ENCODE measurements around the gene OPRM1. TPM values are rescaled to one million over a fixed set of nuclear protein-coding genes. Genes with fewer than 3 reads are reported as not detected.
A peak's percentile ranks its signal among the peaks of the same experiment; 100 is the strongest.

The OPRM1 gene
- total and polyA plus RNA-seq, 9 donors = 0.11 to 0.22 TPM; not detected in 7

- DNase-seq = no peak
- H3K9me3 ChIP-seq (replicated peaks; ENCODE audit: control insufficient read depth, low read depth, low read length) = no peaks in the 10 kb centered on the region
- H3K27me3 ChIP-seq (ENCODE audit: control insufficient read depth, insufficient read depth, low read length) = no peaks in the 10 kb centered on the region
- H3K27ac ChIP-seq (ENCODE audit: low read length) = no peak overlapping the region
- no peak overlapping the region for H3K4me3 ChIP-seq (ENCODE audit: low read length)
- H3K36me3 ChIP-seq (ENCODE audit: control insufficient read depth, insufficient read depth, low read length) = no peaks in the 10 kb centered on the region
- 84% methylated on average over 5 of the region's 6 CpGs for WGBS (ENCODE audit: insufficient coverage)
- no peaks in the 10 kb centered on the region for H3K4me1 ChIP-seq (ENCODE audit: control insufficient read depth, insufficient read depth, low read length)
Measured at GRCh38 chr6:154139892-154140291, 100.9 kb downstream of the OPRM1 start.

GRCh38 chr6:154140743-154141142, 101.7 kb downstream of the OPRM1 start:
- Histone ChIP-seq H3K36me3 (ENCODE audit: control insufficient read depth, insufficient read depth, low read length) (no peaks in the 10 kb centered on the region), H3K4me1 (ENCODE audit: control insufficient read depth, insufficient read depth, low read length) (no peaks in the 10 kb centered on the region), H3K27ac (ENCODE audit: low read length) (no peak overlapping the region), H3K27me3 (ENCODE audit: control insufficient read depth, insufficient read depth, low read length) (no peaks in the 10 kb centered on the region), H3K9me3 (replicated peaks; ENCODE audit: control insufficient read depth, low read depth, low read length) (no peaks in the 10 kb centered on the region), H3K4me3 (ENCODE audit: low read length) (no peak overlapping the region)
- DNase-seq = no peak
- 83% methylated on average over 2 of the region's 2 CpGs for WGBS (ENCODE audit: insufficient coverage)

GRCh38 chr6:154143753-154144152, 104.7 kb downstream of the OPRM1 start:
- no peak overlapping the region for H3K4me3 ChIP-seq (ENCODE audit: low read length)
- no peaks in the 10 kb centered on the region for H3K9me3 ChIP-seq (replicated peaks; ENCODE audit: control insufficient read depth, low read depth, low read length)
- DNase-seq = no peak
- H3K27ac ChIP-seq (ENCODE audit: low read length) = no peak overlapping the region
- H3K4me1 ChIP-seq (ENCODE audit: control insufficient read depth, insufficient read depth, low read length) = no peaks in the 10 kb centered on the region
- no peaks in the 10 kb centered on the region for H3K36me3 ChIP-seq (ENCODE audit: control insufficient read depth, insufficient read depth, low read length)
- H3K27me3 ChIP-seq (ENCODE audit: control insufficient read depth, insufficient read depth, low read length) = no peaks in the 10 kb centered on the region
- no CpG with 5 or more reads among the region's 1 CpG for WGBS (ENCODE audit: insufficient coverage)

GRCh38 chr6:154154389-154154967, 115.4 kb downstream of the OPRM1 start:
- peak; percentile 83 for DNase-seq
- no peak overlapping the region for H3K4me3 ChIP-seq (ENCODE audit: low read length)
- H3K9me3 ChIP-seq (replicated peaks; ENCODE audit: control insufficient read depth, low read depth, low read length) = no peaks in the 10 kb centered on the region
- no CpG with 5 or more reads among the region's 6 CpGs for WGBS (ENCODE audit: insufficient coverage)
- H3K27ac ChIP-seq (ENCODE audit: low read length) = no peak overlapping the region
- no peaks in the 10 kb centered on the region for H3K36me3 ChIP-seq (ENCODE audit: control insufficient read depth, insufficient read depth, low read length)
- peaks cover 10% of the 10 kb centered on the region for H3K4me1 ChIP-seq (ENCODE audit: control insufficient read depth, insufficient read depth, low read length)
- peaks cover 2% of the 10 kb centered on the region for H3K27me3 ChIP-seq (ENCODE audit: control insufficient read depth, insufficient read depth, low read length)

GRCh38 chr6:154156135-154156896, 117.3 kb downstream of the OPRM1 start:
- H3K27ac ChIP-seq (ENCODE audit: low read length) = no peak overlapping the region
- H3K4me1 ChIP-seq (ENCODE audit: control insufficient read depth, insufficient read depth, low read length) = peaks cover 10% of the 10 kb centered on the region
- peak; percentile 43 for DNase-seq
- H3K9me3 ChIP-seq (replicated peaks; ENCODE audit: control insufficient read depth, low read depth, low read length) = no peaks in the 10 kb centered on the region
- H3K36me3 ChIP-seq (ENCODE audit: control insufficient read depth, insufficient read depth, low read length) = no peaks in the 10 kb centered on the region
- whole genome bisulfite sequencing (ENCODE audit: insufficient coverage) = 57% methylated on average over 5 of the region's 11 CpGs
- no peak overlapping the region for H3K4me3 ChIP-seq (ENCODE audit: low read length)
- H3K27me3 ChIP-seq (ENCODE audit: control insufficient read depth, insufficient read depth, low read length) = peaks cover 2% of the 10 kb centered on the region

GRCh38 chr6:154157082-154157481, 118.0 kb downstream of the OPRM1 start:
- DNase-seq = peak; percentile 29
- no peak overlapping the region for H3K27ac ChIP-seq (ENCODE audit: low read length)
- H3K9me3 ChIP-seq (replicated peaks; ENCODE audit: control insufficient read depth, low read depth, low read length) = no peaks in the 10 kb centered on the region
- no peaks in the 10 kb centered on the region for H3K36me3 ChIP-seq (ENCODE audit: control insufficient read depth, insufficient read depth, low read length)
- no peak overlapping the region for H3K4me3 ChIP-seq (ENCODE audit: low read length)
- H3K4me1 ChIP-seq (ENCODE audit: control insufficient read depth, insufficient read depth, low read length) = peaks cover 10% of the 10 kb centered on the region
- WGBS (ENCODE audit: insufficient coverage) = 56% methylated on average over 2 of the region's 4 CpGs
- H3K27me3 ChIP-seq (ENCODE audit: control insufficient read depth, insufficient read depth, low read length) = peaks cover 2% of the 10 kb centered on the region

GRCh38 chr6:154157706-154158105, 118.7 kb downstream of the OPRM1 start:
- H3K36me3 ChIP-seq (ENCODE audit: control insufficient read depth, insufficient read depth, low read length) = no peaks in the 10 kb centered on the region
- H3K4me3 ChIP-seq (ENCODE audit: low read length) = no peak overlapping the region
- peaks cover 2% of the 10 kb centered on the region for H3K27me3 ChIP-seq (ENCODE audit: control insufficient read depth, insufficient read depth, low read length)
- DNase-seq = no peak
- H3K27ac ChIP-seq (ENCODE audit: low read length) = no peak overlapping the region
- no peaks in the 10 kb centered on the region for H3K9me3 ChIP-seq (replicated peaks; ENCODE audit: control insufficient read depth, low read depth, low read length)
- H3K4me1 ChIP-seq (ENCODE audit: control insufficient read depth, insufficient read depth, low read length) = peaks cover 10% of the 10 kb centered on the region

GRCh38 chr6:154159126-154159525, 120.1 kb downstream of the OPRM1 start:
- WGBS (ENCODE audit: insufficient coverage) = 50% methylated on average over 1 of the region's 2 CpGs
- Histone ChIP-seq H3K9me3 (replicated peaks; ENCODE audit: control insufficient read depth, low read depth, low read length) (no peaks in the 10 kb centered on the region), H3K4me3 (ENCODE audit: low read length) (no peak overlapping the region), H3K36me3 (ENCODE audit: control insufficient read depth, insufficient read depth, low read length) (no peaks in the 10 kb centered on the region), H3K27me3 (ENCODE audit: control insufficient read depth, insufficient read depth, low read length) (no peaks in the 10 kb centered on the region), H3K4me1 (ENCODE audit: control insufficient read depth, insufficient read depth, low read length) (peaks cover 10% of the 10 kb centered on the region), H3K27ac (ENCODE audit: low read length) (no peak overlapping the region)
- no peak for DNase-seq

DNA sequence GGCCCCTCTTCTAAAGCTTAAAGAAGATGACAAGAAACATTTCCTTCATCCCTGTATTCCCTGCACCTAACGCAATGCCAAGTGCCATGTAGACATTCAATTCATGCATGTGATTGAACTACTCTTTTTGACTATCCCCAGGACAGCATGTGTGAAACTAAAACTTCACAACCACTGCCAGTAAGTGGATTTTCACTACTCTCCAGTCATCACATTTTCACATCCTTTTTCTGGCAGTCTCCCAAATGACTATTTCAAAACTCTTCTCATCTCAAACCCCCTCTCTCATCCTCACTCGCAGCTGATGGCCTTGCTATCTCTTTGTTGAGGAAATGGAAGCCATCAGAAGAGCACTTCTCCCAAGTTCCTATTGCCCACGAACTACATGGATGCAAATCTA, 122.6 kb downstream of the OPRM1 start:
- H3K27ac ChIP-seq (ENCODE audit: low read length) = no peak overlapping the region
- H3K27me3 ChIP-seq (ENCODE audit: control insufficient read depth, insufficient read depth, low read length) = no peaks in the 10 kb centered on the region
- no peaks in the 10 kb centered on the region for H3K36me3 ChIP-seq (ENCODE audit: control insufficient read depth, insufficient read depth, low read length)
- peaks cover 14% of the 10 kb centered on the region for H3K4me1 ChIP-seq (ENCODE audit: control insufficient read depth, insufficient read depth, low read length)
- H3K4me3 ChIP-seq (ENCODE audit: low read length) = no peak overlapping the region
- 68% methylated on average over 3 of the region's 3 CpGs for WGBS (ENCODE audit: insufficient coverage)
- DNase-seq = peak; percentile 66
- peaks cover 5% of the 10 kb centered on the region for H3K9me3 ChIP-seq (replicated peaks; ENCODE audit: control insufficient read depth, low read depth, low read length)

DNA sequence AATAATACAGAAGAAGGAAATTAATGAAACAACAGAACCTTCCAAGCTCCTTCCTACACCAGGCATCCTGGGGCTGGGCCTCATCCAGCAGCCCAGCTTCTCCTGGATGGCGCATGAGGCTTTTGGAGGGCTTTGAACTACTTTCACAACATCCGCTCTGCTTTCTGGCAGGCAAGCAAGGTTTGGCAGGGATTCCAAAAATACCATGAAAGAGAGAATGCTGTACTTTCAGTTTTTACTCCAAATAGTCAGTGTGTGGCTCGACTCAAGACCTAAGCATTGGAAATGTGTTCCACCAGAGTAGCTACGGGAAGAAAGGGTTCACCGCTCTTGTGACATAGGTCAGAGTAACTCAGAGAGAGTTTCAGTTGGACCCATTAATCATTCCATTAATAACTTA, 125.4 kb downstream of the OPRM1 start:
- Histone ChIP-seq H3K27me3 (ENCODE audit: control insufficient read depth, insufficient read depth, low read length) (no peaks in the 10 kb centered on the region), H3K36me3 (ENCODE audit: control insufficient read depth, insufficient read depth, low read length) (no peaks in the 10 kb centered on the region), H3K9me3 (replicated peaks; ENCODE audit: control insufficient read depth, low read depth, low read length) (peaks cover 5% of the 10 kb centered on the region), H3K4me1 (ENCODE audit: control insufficient read depth, insufficient read depth, low read length) (peaks cover 9% of the 10 kb centered on the region), H3K4me3 (ENCODE audit: low read length) (no peak overlapping the region), H3K27ac (ENCODE audit: low read length) (peak overlapping the region; percentile 48)
- no CpG with 5 or more reads among the region's 5 CpGs for WGBS (ENCODE audit: insufficient coverage)
- peak; percentile 96 for DNase-seq
